ENCODE results near the gene SERPINI1. TPM values are rescaled to one million over a fixed set of nuclear protein-coding genes. Genes with fewer than 3 reads are reported as not detected.

The SERPINI1 gene
- total RNA-seq, 6 experiments from 2014 or later, result 2.2 to 6.2 (median 2.6) TPM

DNA sequence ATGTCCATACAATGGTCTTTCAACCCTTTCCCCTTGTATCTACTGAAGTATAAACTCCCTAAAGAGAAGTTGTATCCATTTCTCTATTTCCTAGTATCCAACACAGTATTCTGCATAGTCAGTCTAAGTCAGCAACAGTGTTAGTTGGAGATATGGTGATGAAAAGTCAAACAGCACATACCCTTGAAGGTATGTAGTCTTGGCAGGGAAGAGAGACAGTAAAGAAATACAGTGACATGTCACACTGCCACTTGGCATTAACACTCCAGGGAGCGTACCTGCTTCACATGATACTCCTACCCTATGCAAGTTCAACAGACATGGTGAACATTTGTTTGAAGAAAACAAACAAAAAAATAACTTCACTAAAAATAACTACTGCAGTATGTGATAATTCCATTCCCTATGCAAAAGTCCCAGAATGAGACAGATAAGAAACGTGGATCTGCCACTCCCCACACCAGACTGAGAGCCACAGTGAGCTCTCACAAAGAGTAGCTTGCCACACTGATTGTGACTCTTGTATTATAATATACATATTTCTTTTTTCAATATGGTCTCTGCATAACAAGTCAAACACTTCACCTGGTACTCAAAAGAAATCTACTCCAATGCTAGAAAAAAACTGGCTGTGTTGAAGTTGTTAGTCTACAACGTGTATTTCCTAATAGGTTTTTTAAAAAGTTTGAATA, 6.7 kb upstream of the SERPINI1 start:
- Mint-ChIP-seq H3K36me3 (ENCODE audit: low read depth) (no peaks in the 10 kb centered on the region; the same call in 1 of the 2 replicates), H3K27me3 (ENCODE audit: insufficient read depth) (no peaks in the 10 kb centered on the region), H3K4me1 (ENCODE audit: low read depth) (peaks cover 23% of the 10 kb centered on the region), H3K9me3 (no peaks in the 10 kb centered on the region), H3K4me3 (no peak overlapping the region), H3K27ac (peak overlapping the region; percentile 86)
- TF ChIP-seq, protein P1, sequence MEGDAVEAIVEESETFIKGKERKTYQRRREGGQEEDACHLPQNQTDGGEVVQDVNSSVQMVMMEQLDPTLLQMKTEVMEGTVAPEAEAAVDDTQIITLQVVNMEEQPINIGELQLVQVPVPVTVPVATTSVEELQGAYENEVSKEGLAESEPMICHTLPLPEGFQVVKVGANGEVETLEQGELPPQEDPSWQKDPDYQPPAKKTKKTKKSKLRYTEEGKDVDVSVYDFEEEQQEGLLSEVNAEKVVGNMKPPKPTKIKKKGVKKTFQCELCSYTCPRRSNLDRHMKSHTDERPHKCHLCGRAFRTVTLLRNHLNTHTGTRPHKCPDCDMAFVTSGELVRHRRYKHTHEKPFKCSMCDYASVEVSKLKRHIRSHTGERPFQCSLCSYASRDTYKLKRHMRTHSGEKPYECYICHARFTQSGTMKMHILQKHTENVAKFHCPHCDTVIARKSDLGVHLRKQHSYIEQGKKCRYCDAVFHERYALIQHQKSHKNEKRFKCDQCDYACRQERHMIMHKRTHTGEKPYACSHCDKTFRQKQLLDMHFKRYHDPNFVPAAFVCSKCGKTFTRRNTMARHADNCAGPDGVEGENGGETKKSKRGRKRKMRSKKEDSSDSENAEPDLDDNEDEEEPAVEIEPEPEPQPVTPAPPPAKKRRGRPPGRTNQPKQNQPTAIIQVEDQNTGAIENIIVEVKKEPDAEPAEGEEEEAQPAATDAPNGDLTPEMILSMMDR (IDR thresholded peaks at IDR 0.05), result no peak
- no peak for DNase-seq

- Mint-ChIP-seq H3K36me3 (ENCODE audit: low read depth) (no peaks in the 10 kb centered on the region; the same call in 1 of the 2 replicates), H3K27ac (no peak overlapping the region; the same call in 1 of the 2 replicates), H3K9me3 (no peaks in the 10 kb centered on the region), H3K27me3 (ENCODE audit: insufficient read depth) (no peaks in the 10 kb centered on the region), H3K4me1 (ENCODE audit: low read depth) (peaks cover 23% of the 10 kb centered on the region), H3K4me3 (no peak overlapping the region)
- TF ChIP-seq, protein P1 (IDR thresholded peaks at IDR 0.05), result no peak
- no peak for DNase-seq
Measured at GRCh38 chr3:167729591-167729990, 5.9 kb upstream of the SERPINI1 start.

DNA sequence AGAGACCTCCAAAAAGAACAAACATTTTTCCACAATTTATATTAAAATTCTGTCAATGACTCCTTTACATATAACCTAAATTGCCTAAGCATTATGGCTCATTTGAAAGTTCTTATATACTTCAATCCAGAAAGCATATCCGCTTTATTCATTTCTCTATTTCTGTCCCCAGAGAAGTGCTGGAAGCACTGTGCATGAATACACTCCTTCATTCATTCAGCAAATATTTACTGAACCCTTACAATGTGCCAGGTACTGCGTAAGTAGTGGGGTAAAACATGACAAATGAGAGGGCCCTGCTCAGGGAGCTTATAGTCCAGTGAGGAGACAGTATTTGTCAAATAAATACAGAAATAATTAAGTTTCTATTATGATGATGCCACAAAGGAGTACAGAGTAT, 4.1 kb upstream of the SERPINI1 start:
- no peak overlapping the region for H3K4me3 Mint-ChIP-seq
- no peak for DNase-seq
- H3K9me3 Mint-ChIP-seq, result no peaks in the 10 kb centered on the region
- H3K27me3 Mint-ChIP-seq (ENCODE audit: insufficient read depth), result no peaks in the 10 kb centered on the region
- no peaks in the 10 kb centered on the region; the same call in 1 of the 2 replicates for H3K36me3 Mint-ChIP-seq (ENCODE audit: low read depth)
- H3K27ac Mint-ChIP-seq, result no peak overlapping the region; the same call in 1 of the 2 replicates
- peaks cover 23% of the 10 kb centered on the region for H3K4me1 Mint-ChIP-seq (ENCODE audit: low read depth)
- TF ChIP-seq, protein P1 (IDR thresholded peaks at IDR 0.05), result no peak

- Mint-ChIP-seq H3K4me3 (no peak overlapping the region), H3K27ac (peak overlapping the region; percentile 20)
- DNase-seq, result no peak
Measured at GRCh38 chr3:167732313-167733065, 3.0 kb upstream of the SERPINI1 start.

DNA sequence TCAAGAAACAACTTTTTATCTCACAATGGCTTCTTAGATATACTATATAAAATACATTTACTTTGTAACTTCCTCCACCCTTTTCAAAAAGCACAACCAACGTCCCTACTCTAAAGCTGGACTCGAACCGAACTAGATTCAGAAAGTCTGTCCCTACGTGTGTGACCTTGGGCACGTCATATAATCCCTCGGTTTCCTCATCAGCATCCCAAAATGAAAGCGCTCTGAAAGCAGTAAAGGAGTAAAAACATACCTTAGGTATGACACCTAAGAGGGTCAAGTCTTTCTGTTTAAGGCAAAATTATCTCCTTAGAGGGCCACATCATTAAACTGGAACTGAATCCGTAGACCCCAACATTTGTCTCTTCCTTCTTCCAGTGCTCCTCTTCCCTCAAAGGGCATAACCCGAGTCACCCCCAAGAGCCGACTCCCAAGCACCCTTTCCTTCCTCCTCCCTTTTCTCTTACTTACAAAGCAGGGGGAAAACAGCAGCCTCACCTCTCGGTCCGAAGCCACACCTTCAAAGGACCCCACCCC, 1.5 kb upstream of the SERPINI1 start:
- Mint-ChIP-seq H3K4me1 (ENCODE audit: low read depth) (peaks cover 5% of the 10 kb centered on the region), H3K27me3 (ENCODE audit: insufficient read depth) (no peaks in the 10 kb centered on the region), H3K36me3 (ENCODE audit: low read depth) (no peaks in the 10 kb centered on the region; the same call in 1 of the 2 replicates), H3K9me3 (no peaks in the 10 kb centered on the region), H3K27ac (no peak overlapping the region), H3K4me3 (no peak overlapping the region)
- TF ChIP-seq, protein P1 (IDR thresholded peaks at IDR 0.05), result no peak
- DNase-seq, result no peak

More at GRCh38 chr3:167732313-167733065, 3.0 kb upstream of the SERPINI1 start:
- TF ChIP-seq, protein P1 (IDR thresholded peaks at IDR 0.05), result no peak
- H3K27me3 Mint-ChIP-seq (ENCODE audit: insufficient read depth), result no peaks in the 10 kb centered on the region
- no peaks in the 10 kb centered on the region; the same call in 1 of the 2 replicates for H3K36me3 Mint-ChIP-seq (ENCODE audit: low read depth)
- H3K4me1 Mint-ChIP-seq (ENCODE audit: low read depth), result peaks cover 21% of the 10 kb centered on the region
- H3K9me3 Mint-ChIP-seq, result no peaks in the 10 kb centered on the region

All from HFFc6 (cell line).